SU-DHL-6 (cell line): ENCODE results near the gene RALGPS1.

ENCODE experiments used
- H2AFZ ChIP-seq: fragments of 200-600 bp; sonication (generic); 2 replicates; pipeline ENCODE4 v1.6.1; 2014; ENCODE audit warnings: low read depth, mild to moderate bottlenecking, moderate library complexity, mixed read lengths, antibody characterized with exemption, low read length; ENCODE audit not compliant: severe bottlenecking
- H3F3A ChIP-seq: fragments of 200-600 bp; shearing (Covaris generic); 2 replicates; pipeline ENCODE4 v1.6.0; 2016; ENCODE audit warnings: antibody characterized with exemption, mild to moderate bottlenecking; ENCODE audit not compliant: insufficient read depth
- H3K27ac ChIP-seq: fragments of 200-600 bp; sonication (generic); 2 replicates; pipeline ENCODE4 v1.5.1; 2016; ENCODE audit warnings: low read depth, mild to moderate bottlenecking, low read length, moderate library complexity, mixed read lengths
- H3K27me3 ChIP-seq: fragments of 200-600 bp; sonication (generic), shearing (Covaris generic); 2 replicates; pipeline ENCODE4 v1.6.0; 2014; ENCODE audit warnings: mild to moderate bottlenecking, low read length
- H3K36me3 ChIP-seq: fragments of 200-600 bp; sonication (generic); 2 replicates; pipeline ENCODE4 v1.6.1; 2014; ENCODE audit warnings: mild to moderate bottlenecking, low read length, mixed read lengths
- H3K4me2 ChIP-seq: fragments of 300-600, 200-600 bp; shearing (Covaris generic), sonication (generic); 2 replicates; pipeline ENCODE4 v1.6.0; 2014; ENCODE audit warnings: low read length, low read depth, mild to moderate bottlenecking; ENCODE audit not compliant: poor library complexity, severe bottlenecking
- H3K4me3 ChIP-seq: fragments of 200-600 bp; sonication (generic); 2 replicates; pipeline ENCODE4 v1.5.1; 2014; ENCODE audit warnings: antibody characterized with exemption, low read length, mild to moderate bottlenecking, mixed read lengths; ENCODE audit not compliant: insufficient read depth, poor library complexity, severe bottlenecking
- H3K79me2 ChIP-seq: fragments of 200-600 bp; sonication (generic); 2 replicates; pipeline ENCODE4 v1.6.1; 2014; ENCODE audit warnings: mild to moderate bottlenecking, low read length, moderate library complexity; ENCODE audit not compliant: insufficient read depth
- H3K9ac ChIP-seq: fragments of 200-600 bp; sonication (generic); 2 replicates; pipeline ENCODE4 v1.7.0; 2014; ENCODE audit warnings: mild to moderate bottlenecking, low read length
- H3K9me2 ChIP-seq: fragments of 200-600 bp; sonication (generic); replicated peaks from 2 replicates; pipeline ENCODE4 v1.6.1; 2014; ENCODE audit warnings: low read length; ENCODE audit not compliant: insufficient read depth
- H3K9me3 ChIP-seq: fragments of 200-600 bp; sonication (generic); 2 replicates; pipeline ENCODE4 v1.6.1; 2014; ENCODE audit warnings: low read length, mixed read lengths; ENCODE audit not compliant: insufficient read depth
- H4K20me1 ChIP-seq: fragments of 200-600 bp; sonication (generic); 2 replicates; pipeline ENCODE4 v1.6.1; 2014; ENCODE audit warnings: low read depth, mild to moderate bottlenecking, antibody characterized with exemption, low read length, moderate library complexity, mixed read lengths
- EZH2phosphoT487 ChIP-seq: fragments of 200-600 bp; sonication (generic), shearing (Covaris generic); conservative IDR thresholded peaks from 2 replicates; pipeline ENCODE4 v1.6.1; 2018; ENCODE audit warnings: mild to moderate bottlenecking, antibody characterized with exemption, low read length, moderate library complexity, mixed read lengths
- TF ChIP-seq, protein P1 (sequence below): fragments of 200-600 bp; sonication (generic); IDR thresholded peaks from one replicate; pipeline ENCODE4 v1.5.1; 2017; ENCODE audit warnings: antibody characterized with exemption, mild to moderate bottlenecking, low read length, moderate library complexity; ENCODE audit not compliant: insufficient read depth, poor library complexity, severe bottlenecking

RALGPS1 gene

DNA sequence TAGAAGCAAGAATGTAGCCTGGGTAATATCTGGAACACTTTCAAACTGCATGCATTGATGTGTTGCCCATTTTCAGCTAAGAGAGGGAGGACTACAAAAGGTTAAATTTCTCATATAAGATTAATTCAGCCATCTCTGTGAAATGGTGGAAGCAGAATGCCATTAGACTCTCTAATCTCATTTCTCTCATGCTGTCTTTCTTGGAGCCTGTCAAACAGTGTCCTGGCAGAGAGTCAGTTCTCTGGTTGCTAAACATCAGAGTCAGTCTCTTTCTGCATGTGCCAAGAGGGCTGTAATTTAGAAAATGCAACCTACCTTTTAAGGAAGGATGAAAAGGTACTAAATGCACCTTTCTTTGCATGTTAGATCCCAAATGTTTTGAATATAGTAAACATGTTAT, 349.1 kb downstream of the RALGPS1 start:
- no peak overlapping the region for H3K27ac ChIP-seq
- TF ChIP-seq, protein P1, sequence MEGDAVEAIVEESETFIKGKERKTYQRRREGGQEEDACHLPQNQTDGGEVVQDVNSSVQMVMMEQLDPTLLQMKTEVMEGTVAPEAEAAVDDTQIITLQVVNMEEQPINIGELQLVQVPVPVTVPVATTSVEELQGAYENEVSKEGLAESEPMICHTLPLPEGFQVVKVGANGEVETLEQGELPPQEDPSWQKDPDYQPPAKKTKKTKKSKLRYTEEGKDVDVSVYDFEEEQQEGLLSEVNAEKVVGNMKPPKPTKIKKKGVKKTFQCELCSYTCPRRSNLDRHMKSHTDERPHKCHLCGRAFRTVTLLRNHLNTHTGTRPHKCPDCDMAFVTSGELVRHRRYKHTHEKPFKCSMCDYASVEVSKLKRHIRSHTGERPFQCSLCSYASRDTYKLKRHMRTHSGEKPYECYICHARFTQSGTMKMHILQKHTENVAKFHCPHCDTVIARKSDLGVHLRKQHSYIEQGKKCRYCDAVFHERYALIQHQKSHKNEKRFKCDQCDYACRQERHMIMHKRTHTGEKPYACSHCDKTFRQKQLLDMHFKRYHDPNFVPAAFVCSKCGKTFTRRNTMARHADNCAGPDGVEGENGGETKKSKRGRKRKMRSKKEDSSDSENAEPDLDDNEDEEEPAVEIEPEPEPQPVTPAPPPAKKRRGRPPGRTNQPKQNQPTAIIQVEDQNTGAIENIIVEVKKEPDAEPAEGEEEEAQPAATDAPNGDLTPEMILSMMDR, result no peak
- no peak for TF ChIP-seq EZH2phosphoT487
- H3K4me2 ChIP-seq, result no peak overlapping the region

DNA sequence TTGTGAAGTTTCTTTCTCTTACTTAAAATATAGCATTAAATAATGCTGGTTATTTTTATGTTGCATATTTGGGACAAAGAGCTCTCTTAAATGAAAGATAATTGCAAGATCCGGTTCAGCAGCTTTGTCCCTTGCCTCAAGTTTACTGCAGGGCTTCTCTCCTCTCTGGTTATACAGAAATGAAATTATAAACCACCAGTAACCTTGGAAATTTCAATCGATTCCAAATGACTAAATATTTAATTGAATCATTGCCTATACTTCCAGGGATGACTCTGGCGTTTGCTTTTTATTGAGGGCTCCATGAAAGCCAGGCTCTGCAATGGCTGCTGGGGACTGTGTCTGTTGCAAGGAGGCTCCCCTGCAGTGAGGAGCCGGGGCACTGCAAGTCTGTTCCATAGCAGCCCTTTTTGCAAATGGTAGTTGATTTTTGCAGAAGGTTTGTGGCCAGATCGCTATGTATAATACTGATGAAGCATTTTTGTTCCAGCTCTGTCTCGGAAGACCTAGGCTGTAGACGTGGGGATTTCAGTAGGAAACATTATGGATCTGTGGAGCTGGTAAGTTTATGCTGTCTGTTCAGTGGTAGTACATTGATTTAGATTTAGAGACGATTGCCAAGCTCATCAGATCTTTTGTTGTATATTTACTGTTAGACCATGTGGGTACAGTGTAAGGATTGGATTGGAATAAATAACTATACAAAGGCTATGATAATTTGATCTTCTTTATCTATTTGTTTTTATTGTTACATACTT, 350.1 kb downstream of the RALGPS1 start, which contains the start of gene GARNL3:
Gene GARNL3, plus strand, starts transcription at position 313 of the 758 bp plus-strand sequence. Its CDS starts 104 bp downstream, at position 417.
- H3K79me2 ChIP-seq, result no peaks in the 10 kb centered on the region
- no peak within 1 kb of the TSS for H3K9ac ChIP-seq
- no peak within 1 kb of the TSS for H2AFZ ChIP-seq
- H3K9me2 ChIP-seq, result no peaks in the 10 kb centered on the region
- TF ChIP-seq, protein P1, result no peak
- TF ChIP-seq EZH2phosphoT487, result no peak
- no peaks in the 10 kb centered on the region for H3K9me3 ChIP-seq
- H3K27me3 ChIP-seq, result no peaks in the 10 kb centered on the region
- H4K20me1 ChIP-seq, result no peaks in the 10 kb centered on the region
- no peaks in the 10 kb centered on the region for H3F3A ChIP-seq
- no peak within 1 kb of the TSS for H3K27ac ChIP-seq
- H3K36me3 ChIP-seq, result no peaks in the 10 kb centered on the region
- H3K4me2 ChIP-seq, result no peak within 1 kb of the TSS
- H3K4me3 ChIP-seq, result no peak within 1 kb of the TSS

More for the DNA sequence above, 349.1 kb downstream of the RALGPS1 start:
- Histone ChIP-seq H3K79me2 (no peaks in the 10 kb centered on the region), H3K9me2 (no peaks in the 10 kb centered on the region), H3F3A (no peaks in the 10 kb centered on the region), H3K36me3 (no peaks in the 10 kb centered on the region), H3K4me3 (no peak overlapping the region), H2AFZ (no peak overlapping the region), H3K27me3 (no peaks in the 10 kb centered on the region), H3K9me3 (no peaks in the 10 kb centered on the region), H3K9ac (no peak overlapping the region), H4K20me1 (no peaks in the 10 kb centered on the region)

DNA sequence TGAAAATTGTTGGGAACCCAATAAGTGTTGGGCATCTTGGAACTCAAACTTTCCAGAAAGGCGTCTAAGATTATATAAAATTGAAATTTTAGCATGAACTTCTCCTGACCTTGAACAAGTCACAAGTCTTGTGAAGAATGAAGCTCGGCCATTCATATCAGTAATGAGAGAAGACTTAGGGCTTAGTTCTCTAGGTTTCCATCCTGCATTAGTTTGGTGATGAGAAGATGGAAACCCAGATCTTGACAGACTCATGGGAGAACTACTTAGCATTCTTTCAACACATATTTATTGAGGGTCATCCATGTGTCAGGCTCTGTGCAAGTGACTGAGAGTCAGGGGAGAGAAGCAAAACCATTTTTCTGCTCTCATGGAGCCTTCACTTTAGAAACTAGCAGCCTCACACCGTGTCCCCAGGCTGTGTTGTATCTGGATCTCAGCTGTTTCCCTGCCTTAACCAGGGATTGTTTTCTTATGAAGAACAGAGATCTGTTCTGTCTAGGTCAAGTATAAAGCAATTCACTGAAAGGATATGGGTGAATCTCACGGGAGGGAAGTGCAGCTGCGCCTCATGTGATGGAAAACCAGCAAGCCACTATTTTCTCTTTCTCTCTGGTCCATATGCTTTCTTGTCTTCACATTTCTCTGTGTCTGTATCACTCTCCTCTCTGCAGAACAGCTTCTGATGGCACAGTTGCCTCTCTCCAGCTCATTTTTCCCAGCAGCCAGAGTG, 353.4 kb downstream of the RALGPS1 start:
- Histone ChIP-seq H4K20me1 (no peaks in the 10 kb centered on the region), H3K9me3 (no peaks in the 10 kb centered on the region), H3F3A (no peaks in the 10 kb centered on the region), H3K27ac (no peak overlapping the region), H3K9ac (no peak overlapping the region), H3K9me2 (no peaks in the 10 kb centered on the region), H3K79me2 (no peaks in the 10 kb centered on the region), H3K36me3 (no peaks in the 10 kb centered on the region), H3K4me3 (no peak overlapping the region), H2AFZ (no peak overlapping the region), H3K4me2 (no peak overlapping the region), H3K27me3 (no peaks in the 10 kb centered on the region)
- no peak for TF ChIP-seq EZH2phosphoT487
- TF ChIP-seq, protein P1, result no peak
